Transverse colon (tissue), 4 donors: ENCODE measurements around the gene ID3.

Experiments used
- CTCF ChIP-seq, 5 experiments: fragments of 200-600 bp in 3 of 5; fragments of 450-650 bp in 2 of 5; sonication (generic) in 3 of 5; IDR thresholded peaks; 1 replicate in 2 of 5; 2 replicates in 3 of 5; pipeline ENCODE4 v1.5.1; 2016 to 2017; ENCODE audit warnings: antibody characterized with exemption in 5 of 5, inconsistent platforms in 3 of 5, mild to moderate bottlenecking in 2 of 5, moderate library complexity in 1 of 5
- EP300 ChIP-seq: sonication (generic); formaldehyde crosslinking; IDR thresholded peaks from one replicate; pipeline ENCODE4 v1.6.1; 2017; ENCODE audit warnings: antibody characterized with exemption, low read depth
- POLR2A ChIP-seq: fragments of 450-650 bp; IDR thresholded peaks from one replicate; pipeline ENCODE4 v1.6.1; 2016; ENCODE audit warnings: antibody characterized with exemption, mild to moderate bottlenecking, moderate library complexity
- POLR2AphosphoS5 ChIP-seq, 3 donors: sonication (generic); formaldehyde crosslinking; IDR thresholded peaks; one replicate each; pipeline ENCODE4 v1.6.1; 2016; ENCODE audit warnings: antibody characterized with exemption in 3 of 3

DNA sequence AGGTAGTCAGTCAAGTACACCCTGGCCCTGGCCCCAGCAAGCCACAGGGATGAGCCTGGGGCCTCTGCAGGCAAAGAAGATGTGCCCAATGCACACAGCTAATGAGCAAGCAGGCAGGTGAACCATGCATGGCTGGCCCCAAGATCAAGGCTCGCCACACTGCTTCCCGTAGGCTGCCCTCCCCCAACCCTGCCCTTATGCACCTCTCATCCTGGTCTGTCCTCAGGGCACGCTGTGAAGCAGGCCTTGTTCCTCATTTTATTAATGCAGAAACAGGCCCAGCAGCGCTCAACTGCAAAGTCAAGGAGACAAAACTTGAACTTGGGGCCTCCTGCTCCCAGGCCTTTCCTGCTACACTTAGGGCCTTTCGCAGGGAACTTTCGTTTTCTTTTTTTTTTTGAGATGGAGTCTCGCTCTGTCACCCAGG lies 35.6 kb upstream of the ID3 start:
- TF ChIP-seq POLR2A, result no peak
- TF ChIP-seq CTCF (IDR thresholded peaks at IDR 0.05), result no peak
- no peak for TF ChIP-seq POLR2AphosphoS5 (IDR thresholded peaks at IDR 0.05)
- TF ChIP-seq EP300, result no peak
